Left kidney (tissue), 2 donors: Measurements from ENCODE around the gene HMG20A. TPM values are rescaled to one million over a fixed set of nuclear protein-coding genes. Genes with fewer than 3 reads are reported as not detected.

ENCODE experiments used
- DNase-seq: peaks from one replicate; pipeline ENCODE4 v3.0.0-alpha.2; 2013
- polyA plus RNA-seq: library from polyadenylated mRNA; unstranded; fragments of 120-200 nt; gene quantifications from one replicate; pipeline ENCODE4 v1.2.1, GENCODE V29; 2013; ENCODE audit not compliant: insufficient read length

Gene HMG20A
- polyA plus RNA-seq, 1 donor: 77.0 TPM

- DNase-seq: no peak
Measured at GRCh38 chr15:77518458-77518857, 97.8 kb downstream of the HMG20A start.

GRCh38 chr15:77519540-77519939 is 98.9 kb downstream of the HMG20A start:
- DNase-seq: no peak

GRCh38 chr15:77521206-77521605 is 100.5 kb downstream of the HMG20A start:
- DNase-seq: no peak

GRCh38 chr15:77525400-77525811 is 104.7 kb downstream of the HMG20A start:
- no peak for DNase-seq

- no peak for DNase-seq
Measured at GRCh38 chr15:77525907-77526594, 105.4 kb downstream of the HMG20A start.

- no peak for DNase-seq
Measured at GRCh38 chr15:77526595-77527163, 106.0 kb downstream of the HMG20A start.

- peak; percentile 63 for DNase-seq
Measured at GRCh38 chr15:77527164-77527778, 106.6 kb downstream of the HMG20A start.

GRCh38 chr15:77527831-77528231 is 107.1 kb downstream of the HMG20A start:
- no peak for DNase-seq

- no peak for DNase-seq
Measured at GRCh38 chr15:77528290-77528967, 107.7 kb downstream of the HMG20A start.

- DNase-seq: no peak
Measured at GRCh38 chr15:77528968-77529319, 108.3 kb downstream of the HMG20A start.

- DNase-seq: no peak
Measured at GRCh38 chr15:77529394-77530159, 108.9 kb downstream of the HMG20A start.

GRCh38 chr15:77530576-77530975 is 109.9 kb downstream of the HMG20A start:
- DNase-seq: no peak

GRCh38 chr15:77531191-77532000 is 110.7 kb downstream of the HMG20A start:
- no peak for DNase-seq

GRCh38 chr15:77532067-77532710 is 111.5 kb downstream of the HMG20A start:
- no peak for DNase-seq

- no peak for DNase-seq
Measured at GRCh38 chr15:77532846-77533245, 112.2 kb downstream of the HMG20A start.

- DNase-seq: no peak
Measured at GRCh38 chr15:77533578-77534430, 113.1 kb downstream of the HMG20A start.
